HEK293 (cell line): ENCODE results near the gene UPK3BL2.
A peak's percentile ranks its signal among the peaks of the same experiment; 100 is the strongest.
"Not testable (repeated sequence)": the region's sequence is repeated elsewhere in the genome, so short reads cannot be mapped to it uniquely, and the experiment has no call there.

ENCODE experiments used
- CTCF ChIA-PET: fragments of 350-600 bp; formaldehyde crosslinking; extraction: SDS; loops from one replicate; lab custom pipeline; 2021; ENCODE audit warnings: antibody characterized with exemption; lab: Yijun Ruan, JAX
- POLR2A ChIA-PET: fragments of 300-600 bp; formaldehyde crosslinking; extraction: SDS; loops from one replicate; lab custom pipeline; 2020; ENCODE audit warnings: antibody characterized with exemption, inconsistent platforms; lab: Yijun Ruan, JAX
- H3K27ac ChIP-seq: fragments of 200-500 bp; sonication (Bioruptor generic); 2 replicates; pipeline ENCODE4 v1.5.1; 2014; ENCODE audit warnings: low read depth, low read length, control low read depth, inconsistent platforms; ENCODE audit errors: extremely low read depth
- H3K36me3 ChIP-seq, 2 experiments: fragments of 200-500 bp in 1 of 2; sonication (Bioruptor generic) in 1 of 2; 1 replicate in 1 of 2; 2 replicates in 1 of 2; pipeline ENCODE4 v1.5.1; 2014 to 2017; ENCODE audit warnings: inconsistent platforms in 2 of 2, low read length in 2 of 2; ENCODE audit not compliant: control insufficient read depth in 2 of 2, insufficient read depth in 1 of 2
- H3K4me1 ChIP-seq: fragments of 200-500 bp; sonication (Bioruptor generic); 2 replicates; pipeline ENCODE4 v1.5.1; 2014; ENCODE audit warnings: mild to moderate bottlenecking, low read length, inconsistent platforms; ENCODE audit not compliant: control insufficient read depth, insufficient read depth
- H3K4me3 ChIP-seq: 2 replicates; pipeline ENCODE4 v1.5.1; 2011; ENCODE audit warnings: low read depth, mild to moderate bottlenecking, control low read depth, low read length, moderate library complexity
- H3K9me3 ChIP-seq: fragments of 200-500 bp; sonication (Bioruptor generic); 2 replicates; pipeline ENCODE4 v1.5.1; 2014; ENCODE audit warnings: low read depth, low read length, inconsistent platforms; ENCODE audit not compliant: control insufficient read depth, insufficient read depth
- PATZ1 ChIP-seq: fragments of 450-650 bp; formaldehyde crosslinking; IDR thresholded peaks from 2 replicates; pipeline ENCODE4 v1.5.1; 2016; ENCODE audit warnings: missing biosample characterization, missing genetic modification characterization
- PRDM4 ChIP-seq: fragments of 450-650 bp; formaldehyde crosslinking; IDR thresholded peaks from 2 replicates; pipeline ENCODE4 v1.5.1; 2017; ENCODE audit warnings: missing biosample characterization, missing genetic modification characterization
- WT1 ChIP-seq: fragments of 450-650 bp; formaldehyde crosslinking; IDR thresholded peaks from 2 replicates; pipeline ENCODE4 v1.5.1; 2016; ENCODE audit warnings: missing biosample characterization, missing genetic modification characterization

UPK3BL2 gene

GRCh38 chr7:102527182-102527581 lies 16.3 kb downstream of the UPK3BL2 start:
- CTCF ChIA-PET = interaction anchor here (0.7 kb wide), 1 partner anchor 784 kb away, joined by 3 read pairs; no protein-coding TSS in a partner anchor
- POLR2A ChIA-PET, H3K4me3 ChIP-seq, H3K4me1 ChIP-seq, H3K27ac ChIP-seq, H3K9me3 ChIP-seq, H3K36me3 ChIP-seq: not testable (repeated sequence)

GRCh38 chr7:102524803-102525202 lies 18.7 kb downstream of the UPK3BL2 start:
- H3K36me3 ChIP-seq, H3K4me1 ChIP-seq, POLR2A ChIA-PET, H3K27ac ChIP-seq, CTCF ChIA-PET, H3K9me3 ChIP-seq, H3K4me3 ChIP-seq: not testable (repeated sequence)

GRCh38 chr7:102520797-102521196 lies 22.7 kb downstream of the UPK3BL2 start:
- H3K36me3 ChIP-seq, CTCF ChIA-PET, H3K4me3 ChIP-seq, H3K27ac ChIP-seq, POLR2A ChIA-PET, H3K9me3 ChIP-seq, H3K4me1 ChIP-seq: not testable (repeated sequence)

- H3K4me1 ChIP-seq, H3K27ac ChIP-seq, H3K4me3 ChIP-seq, CTCF ChIA-PET, H3K36me3 ChIP-seq, POLR2A ChIA-PET, H3K9me3 ChIP-seq: not testable (repeated sequence)
Observed at GRCh38 chr7:102517550-102518147, 25.8 kb downstream of the UPK3BL2 start, which contains the start of gene RASA4B. TSS of gene RASA4B (minus strand) at chr7:102517777. CDS start at chr7:102517710, 67 bp downstream.

GRCh38 chr7:102516951-102517350 lies 26.5 kb downstream of the UPK3BL2 start:
- H3K4me1 ChIP-seq, CTCF ChIA-PET, H3K36me3 ChIP-seq, H3K9me3 ChIP-seq, H3K27ac ChIP-seq, POLR2A ChIA-PET, H3K4me3 ChIP-seq: not testable (repeated sequence)

GRCh38 chr7:102515889-102516288 lies 27.6 kb downstream of the UPK3BL2 start:
- H3K4me3 ChIP-seq, POLR2A ChIA-PET, H3K36me3 ChIP-seq, H3K27ac ChIP-seq, CTCF ChIA-PET, H3K9me3 ChIP-seq, H3K4me1 ChIP-seq: not testable (repeated sequence)

- H3K27ac ChIP-seq, CTCF ChIA-PET, POLR2A ChIA-PET, H3K9me3 ChIP-seq, H3K4me3 ChIP-seq, H3K36me3 ChIP-seq, H3K4me1 ChIP-seq: not testable (repeated sequence)
Observed at GRCh38 chr7:102514881-102515721, 28.4 kb downstream of the UPK3BL2 start.

GRCh38 chr7:102512642-102513221 lies 30.8 kb downstream of the UPK3BL2 start:
- H3K9me3 ChIP-seq, CTCF ChIA-PET, H3K36me3 ChIP-seq, POLR2A ChIA-PET, H3K4me3 ChIP-seq, H3K4me1 ChIP-seq, H3K27ac ChIP-seq: not testable (repeated sequence)
- 0 out of 2 replicates have a peak, but pooled peaks have one; percentile 30 for TF ChIP-seq PATZ1 (tag by site-specific recombination)
- peak; percentile 46 for TF ChIP-seq PRDM4 (tag by site-specific recombination)
- peak; percentile 95 for TF ChIP-seq WT1 (tag by site-specific recombination)
